HG02678 (cell line): ENCODE data around the gene ATP5IF1.

Experiments
- ATAC-seq: cut with Tn5 transposase; IDR thresholded peaks from one replicate; pipeline ENCODE4 v1.9.1; 2021; ENCODE audit warnings: mild to moderate bottlenecking, moderate library complexity; ENCODE audit not compliant: unreplicated experiment

ATP5IF1 gene

DNA sequence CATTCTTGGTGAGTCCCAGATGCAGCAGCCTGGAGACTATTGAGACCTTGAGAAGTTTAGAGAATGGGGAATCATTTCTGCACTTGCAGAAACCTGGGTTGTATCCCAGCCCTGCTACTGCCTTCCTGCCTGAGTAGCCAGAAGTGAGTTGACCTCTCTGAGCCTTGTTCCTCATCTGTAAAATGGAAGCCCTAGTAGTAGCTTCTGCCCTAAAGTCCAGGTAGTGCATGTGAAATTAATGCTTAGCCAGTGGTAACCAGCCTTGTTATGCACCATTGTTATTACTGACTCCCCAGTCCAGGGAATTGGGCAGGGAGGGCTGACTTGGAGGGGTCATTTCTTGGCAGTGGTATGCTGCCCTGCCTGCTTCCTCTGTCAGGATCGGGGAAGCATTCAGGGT lies 29.0 kb downstream of the ATP5IF1 start:
- ATAC-seq, result no peak

DNA sequence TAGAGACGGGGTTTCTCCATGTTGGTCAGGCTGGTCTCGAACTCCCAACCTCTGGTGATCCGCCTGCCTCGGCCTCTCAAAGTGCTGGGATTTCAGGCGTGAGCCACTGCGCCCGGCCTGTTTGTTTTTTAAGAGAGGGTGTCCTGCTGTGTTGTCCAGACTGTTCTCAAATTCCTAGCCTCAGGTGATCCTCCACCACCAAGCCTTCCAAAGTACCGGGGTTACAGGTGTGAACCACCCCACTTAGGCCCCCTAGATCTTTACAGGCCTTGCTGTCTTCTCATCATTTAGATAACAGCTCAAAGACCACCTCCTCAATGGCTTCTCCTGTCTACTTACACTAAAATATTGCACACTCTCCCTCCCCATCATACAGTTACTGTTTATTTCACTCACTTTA lies 29.7 kb downstream of the ATP5IF1 start:
- ATAC-seq, result no peak

DNA sequence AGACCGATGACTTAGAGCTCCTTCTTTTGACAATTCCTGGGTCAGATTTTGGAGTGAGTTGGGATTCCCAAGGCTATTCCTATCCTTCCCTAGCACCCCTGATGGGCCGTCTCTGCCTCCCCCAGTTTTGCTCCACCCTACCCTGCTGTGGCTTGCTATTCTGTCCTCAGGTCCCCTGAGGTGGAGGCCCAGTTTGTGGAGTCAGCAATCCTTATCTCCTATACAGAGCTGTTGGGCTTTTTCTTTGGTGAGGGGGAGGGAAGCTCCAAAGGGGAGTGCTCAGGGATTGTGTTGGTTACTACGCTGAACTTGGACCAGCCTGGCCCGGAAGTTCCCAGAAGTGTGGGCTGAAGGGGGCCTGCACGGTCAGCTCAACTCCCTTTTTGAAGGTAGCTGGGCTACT lies 31.0 kb downstream of the ATP5IF1 start:
- no peak for ATAC-seq

DNA sequence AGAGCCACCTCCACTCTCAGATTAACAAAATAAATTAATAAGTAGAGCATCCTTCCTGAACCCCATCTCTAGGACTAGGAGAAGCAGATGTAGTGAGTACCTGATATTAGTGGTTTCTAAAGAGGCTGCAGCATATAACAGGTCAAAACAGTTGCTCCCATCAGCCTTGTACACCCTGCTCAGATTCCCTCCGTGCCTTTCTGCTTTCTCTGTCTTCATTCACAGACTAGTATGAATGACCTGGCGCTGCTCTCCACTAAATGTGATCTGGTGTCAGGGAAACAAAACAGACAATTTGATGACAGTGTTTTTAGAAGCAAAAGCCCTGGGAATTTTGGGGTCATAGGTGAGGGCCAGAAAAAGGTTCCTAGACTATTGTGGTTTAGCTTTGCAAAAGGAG lies 31.7 kb downstream of the ATP5IF1 start:
- ATAC-seq, result no peak

DNA sequence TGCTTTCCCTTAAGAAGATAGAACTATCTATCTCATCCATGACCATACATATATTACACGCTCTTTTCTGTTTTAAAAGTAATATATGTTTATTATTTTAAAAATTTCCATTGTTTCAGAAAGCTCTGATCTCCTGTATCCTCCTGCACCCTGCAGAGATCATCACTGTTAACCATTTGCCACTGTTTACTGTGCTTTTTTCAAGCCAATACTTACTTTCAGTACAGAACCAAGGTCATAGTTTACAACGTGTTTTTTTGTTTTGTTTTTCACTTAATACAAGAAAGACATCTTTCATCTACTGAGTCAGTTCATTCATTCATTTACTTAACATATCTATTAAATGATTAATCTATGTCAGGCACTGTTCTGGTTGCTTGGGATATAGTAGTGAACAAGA lies 33.6 kb downstream of the ATP5IF1 start:
- ATAC-seq, result no peak

DNA sequence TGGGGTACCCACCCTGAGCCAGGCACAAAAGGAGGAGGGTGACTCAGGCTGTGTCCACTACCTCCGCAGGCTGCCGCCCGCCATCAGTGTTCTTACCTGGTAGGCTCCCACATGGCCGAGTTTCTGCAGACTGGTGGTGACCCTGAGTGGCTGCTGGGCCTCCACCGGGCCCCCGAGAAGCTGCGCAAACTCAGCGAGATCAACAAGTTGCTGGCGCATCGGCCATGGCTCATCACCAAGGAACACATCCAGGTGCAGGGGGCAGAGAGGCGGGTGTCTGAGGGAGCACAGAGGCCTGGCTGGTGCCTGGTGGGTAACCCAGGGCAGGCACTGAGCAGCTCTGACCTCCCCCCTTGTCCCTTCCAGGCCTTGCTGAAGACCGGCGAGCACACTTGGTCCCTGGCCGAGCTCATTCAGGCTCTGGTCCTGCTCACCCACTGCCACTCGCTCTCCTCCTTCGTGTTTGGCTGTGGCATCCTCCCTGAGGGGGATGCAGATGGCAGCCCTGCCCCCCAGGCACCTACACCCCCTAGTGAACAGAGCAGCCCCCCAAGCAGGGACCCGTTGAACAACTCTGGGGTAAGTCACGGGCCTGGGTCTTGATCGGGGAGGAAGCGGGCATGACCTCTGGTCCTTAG lies 36.4 kb downstream of the ATP5IF1 start:
- no peak for ATAC-seq

DNA sequence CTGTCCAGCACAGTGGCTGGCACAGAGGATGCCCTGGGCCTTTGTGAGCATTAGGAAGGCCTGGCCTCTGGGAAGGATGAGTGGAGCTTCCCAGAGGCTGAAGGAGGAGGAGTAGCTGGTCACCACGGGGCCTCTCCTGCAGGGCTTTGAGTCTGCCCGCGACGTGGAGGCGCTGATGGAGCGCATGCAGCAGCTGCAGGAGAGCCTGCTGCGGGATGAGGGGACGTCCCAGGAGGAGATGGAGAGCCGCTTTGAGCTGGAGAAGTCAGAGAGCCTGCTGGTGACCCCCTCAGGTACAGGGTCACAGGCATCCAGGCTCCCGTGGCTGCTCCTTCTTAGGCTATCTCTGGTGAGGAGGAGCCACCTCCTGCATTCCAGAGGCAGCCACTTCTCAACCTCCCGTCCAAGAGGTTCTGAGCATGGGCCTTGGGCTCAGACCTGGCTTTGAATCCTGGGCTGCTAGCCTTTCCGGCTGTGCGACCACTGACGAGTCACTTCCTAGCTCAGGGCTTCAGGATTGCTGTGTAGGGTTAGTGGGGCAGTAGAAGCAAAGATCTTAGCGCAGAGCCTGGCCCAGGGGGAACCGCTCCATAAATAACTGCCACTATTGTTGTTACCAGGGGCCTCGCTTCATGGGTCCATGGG lies 37.4 kb downstream of the ATP5IF1 start:
- no peak for ATAC-seq

DNA sequence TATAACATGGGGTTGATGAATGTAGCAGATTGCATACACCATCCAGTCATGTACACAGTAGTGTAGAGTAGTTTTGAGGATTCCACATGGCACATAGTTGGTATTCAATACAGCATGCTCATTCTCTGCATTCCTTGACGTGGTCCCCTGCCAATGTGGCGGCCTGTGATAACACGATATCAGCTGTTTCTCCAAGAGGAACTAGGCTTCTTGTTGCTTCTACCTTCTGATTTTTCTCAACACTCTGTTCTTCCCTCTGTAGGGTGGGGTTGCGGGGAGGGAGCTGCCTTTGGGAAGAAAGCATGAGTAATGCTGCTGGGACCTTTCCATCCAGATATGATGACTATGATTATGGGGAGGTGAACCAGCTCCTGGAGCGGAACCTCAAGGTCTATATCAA lies 42.8 kb downstream of the ATP5IF1 start:
- ATAC-seq, result no peak

DNA sequence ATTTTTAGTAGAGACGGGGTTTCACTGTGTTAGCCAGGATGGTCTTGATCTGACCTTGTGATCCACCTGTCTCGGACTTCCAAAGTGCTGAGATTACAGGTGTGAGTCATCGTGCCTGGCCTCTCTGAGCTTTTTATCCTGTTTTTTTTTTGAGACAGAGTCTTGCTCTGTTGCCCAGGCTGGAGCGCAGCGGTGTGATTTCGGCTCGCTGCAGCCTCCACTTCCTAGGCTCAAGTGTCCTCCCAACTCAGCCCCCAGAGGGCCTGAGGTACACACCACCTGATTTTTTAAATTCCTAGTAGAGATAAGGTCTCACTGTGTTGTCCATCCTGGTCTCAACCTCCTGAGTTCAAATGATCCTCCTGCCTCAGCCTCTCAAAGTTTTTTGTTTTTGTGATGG lies 43.8 kb downstream of the ATP5IF1 start:
- ATAC-seq, result no peak

DNA sequence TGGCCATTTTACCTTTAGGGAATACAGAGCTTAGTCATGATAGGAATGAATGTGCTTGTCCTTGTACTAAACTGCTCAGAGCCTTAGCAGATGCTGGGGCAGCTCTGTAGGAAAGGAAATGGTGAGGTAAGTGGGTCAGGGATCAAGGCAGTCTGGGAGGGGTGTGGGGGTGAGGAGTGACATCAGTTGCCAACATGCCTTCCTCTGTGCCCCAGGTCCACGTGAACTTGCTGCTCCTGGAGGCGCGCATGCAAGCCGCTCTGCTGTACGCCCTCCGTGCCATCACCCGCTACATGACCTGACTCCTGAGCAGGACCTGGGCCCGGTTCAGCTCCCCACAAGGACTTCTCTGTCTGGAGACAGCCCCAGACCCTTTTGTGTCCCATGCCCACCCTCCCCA lies 44.6 kb downstream of the ATP5IF1 start:
- ATAC-seq, result no peak

DNA sequence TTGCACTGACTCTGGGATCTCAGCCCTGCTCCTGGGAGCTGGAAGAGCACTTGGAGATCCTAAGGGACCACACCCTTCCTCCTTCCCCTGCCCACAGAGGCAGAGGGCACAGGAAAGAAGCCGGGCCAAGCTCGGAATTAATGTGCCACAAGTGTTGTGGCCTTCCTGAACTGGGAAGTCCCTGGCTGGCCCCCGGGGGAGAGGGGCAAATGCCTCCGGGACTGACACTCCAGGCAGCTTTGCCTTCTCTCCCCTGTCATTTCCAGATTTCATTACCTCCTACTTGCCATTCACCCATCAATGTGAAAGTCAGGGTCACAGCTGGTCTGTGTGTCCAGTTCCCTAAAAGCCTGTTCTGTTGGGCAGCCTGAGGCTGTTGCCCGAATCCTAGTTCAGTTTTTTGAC lies 45.1 kb downstream of the ATP5IF1 start:
- ATAC-seq, result no peak

DNA sequence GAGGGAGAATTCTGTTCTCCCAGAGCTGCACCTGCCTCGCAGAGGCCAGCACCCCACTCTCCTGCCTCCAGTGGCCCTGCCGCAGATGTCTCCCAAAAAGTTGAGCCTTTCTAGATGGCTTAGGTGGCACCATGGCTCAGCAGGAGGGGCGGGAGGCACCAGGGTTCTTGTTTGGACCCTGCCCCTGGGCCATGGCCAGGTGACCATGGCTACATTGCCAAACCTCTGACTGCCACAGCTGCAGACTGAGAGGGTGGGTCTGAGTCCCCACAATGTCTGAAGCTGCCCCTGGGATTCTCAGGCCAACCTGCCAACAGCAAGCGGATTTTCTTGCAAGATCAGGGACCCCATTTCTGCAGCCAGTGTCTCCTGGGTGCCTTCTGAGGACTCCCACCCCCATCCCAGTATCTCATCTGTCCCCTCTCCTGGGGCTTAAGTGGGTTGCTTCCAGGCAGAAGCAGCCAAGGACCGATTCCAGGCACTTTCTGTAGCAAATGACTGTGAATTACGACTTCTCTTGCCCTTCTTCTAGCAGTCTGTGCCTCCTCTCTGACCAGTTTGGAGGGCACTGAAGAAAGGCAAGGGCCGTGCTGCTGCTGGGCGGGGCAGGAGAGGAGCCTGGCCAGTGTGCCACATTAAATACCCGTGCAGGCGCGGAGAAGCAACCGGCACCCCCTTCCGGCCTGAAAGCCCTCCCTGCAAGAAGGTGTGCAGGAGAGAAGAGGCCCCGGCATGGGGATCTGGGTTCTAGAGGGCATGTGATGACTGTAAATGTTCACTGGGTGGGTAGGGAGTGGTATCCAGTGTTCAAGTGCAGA lies 45.9 kb downstream of the ATP5IF1 start:
- no peak for ATAC-seq

DNA sequence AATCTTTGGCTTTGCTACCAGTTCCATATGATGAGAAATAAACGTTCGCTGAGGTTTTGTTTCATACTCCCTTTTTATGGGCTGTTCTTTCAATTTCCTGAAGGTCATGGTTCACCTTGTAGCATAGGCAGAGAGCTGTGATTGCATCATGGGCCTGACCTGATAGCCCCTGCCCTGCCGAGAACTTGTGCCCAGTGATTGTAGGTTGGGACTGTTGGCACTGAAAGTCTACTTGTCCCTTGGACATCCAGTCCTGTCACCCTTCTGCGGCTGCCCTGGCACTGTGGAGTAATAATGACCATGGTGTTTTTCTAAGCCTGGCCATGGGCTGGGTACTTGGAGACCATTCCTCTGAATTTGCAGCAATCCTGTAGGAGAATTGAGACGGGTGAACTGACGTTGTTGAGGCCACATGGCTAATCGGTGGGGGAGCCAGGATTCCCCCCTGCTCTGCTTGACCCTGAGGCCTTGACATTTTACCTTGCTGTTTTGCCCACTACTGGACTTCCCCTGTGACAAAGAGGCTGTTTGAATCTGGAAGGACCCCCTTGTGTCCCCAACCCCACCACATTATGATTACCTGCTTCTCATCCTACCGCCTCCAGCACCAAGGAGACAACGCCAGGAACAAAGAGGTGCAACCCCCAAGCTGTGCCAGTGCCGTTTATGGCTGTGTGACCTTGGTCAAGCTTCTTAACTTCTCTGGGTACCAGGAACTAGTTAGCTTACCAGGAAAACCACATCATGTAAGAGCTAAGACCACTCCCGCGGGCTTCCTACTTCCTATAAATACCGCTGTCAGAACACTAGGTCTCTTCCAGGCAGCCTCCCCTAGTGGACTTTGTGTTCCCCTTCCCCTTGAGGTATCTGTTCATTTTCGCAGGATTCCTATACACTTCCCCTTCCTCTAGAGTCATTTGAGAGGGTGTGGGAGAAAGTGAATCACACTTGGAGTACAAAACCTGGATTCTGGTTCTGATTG lies 46.8 kb downstream of the ATP5IF1 start:
- no peak for ATAC-seq

DNA sequence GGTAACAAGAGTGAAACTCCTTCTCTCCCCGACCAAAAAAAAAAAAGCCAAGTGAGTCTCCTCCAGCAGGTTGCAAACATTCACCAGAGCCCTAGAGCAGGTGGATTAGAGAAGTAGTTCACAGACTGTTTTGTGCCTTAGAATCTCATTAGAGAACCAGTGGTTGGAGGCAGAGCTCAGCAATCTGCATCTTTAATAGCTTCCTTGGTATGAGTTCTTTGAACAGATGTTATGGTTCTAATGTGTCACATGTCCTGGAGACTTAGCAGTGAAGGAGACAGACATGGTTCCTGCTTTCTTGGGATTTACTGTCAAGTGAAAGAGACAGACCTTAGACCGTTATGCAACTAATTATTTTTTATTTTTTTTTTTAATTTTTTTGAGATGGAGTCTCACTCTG lies 50.2 kb downstream of the ATP5IF1 start:
- no peak for ATAC-seq
